HG03064 (cell line): ENCODE data around the gene EPB41.

ENCODE experiments used
- ATAC-seq: cut with Tn5 transposase; IDR thresholded peaks from one replicate; pipeline ENCODE4 v1.9.1; 2021; ENCODE audit warnings: low read depth; ENCODE audit not compliant: unreplicated experiment

The EPB41 gene

DNA sequence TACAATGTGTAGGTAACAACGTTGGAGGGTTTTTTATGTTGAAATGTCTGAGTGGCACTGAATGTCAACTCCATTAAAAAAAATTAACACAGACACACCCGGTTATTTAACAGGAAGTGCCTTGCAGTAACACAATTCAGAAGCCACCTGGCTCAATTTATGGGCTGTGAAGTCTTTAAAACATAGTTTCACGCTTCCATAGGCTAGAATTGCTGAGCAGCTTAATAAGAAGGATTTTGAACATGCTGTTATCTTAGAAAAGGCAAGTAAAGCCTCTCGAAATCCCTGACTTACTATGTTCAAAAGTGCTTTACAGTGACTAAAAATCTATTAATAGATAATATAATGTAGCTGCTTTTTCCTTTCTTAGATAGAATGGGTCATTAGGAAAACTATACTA lies 247.7 kb downstream of the EPB41 start:
- ATAC-seq, result no peak

DNA sequence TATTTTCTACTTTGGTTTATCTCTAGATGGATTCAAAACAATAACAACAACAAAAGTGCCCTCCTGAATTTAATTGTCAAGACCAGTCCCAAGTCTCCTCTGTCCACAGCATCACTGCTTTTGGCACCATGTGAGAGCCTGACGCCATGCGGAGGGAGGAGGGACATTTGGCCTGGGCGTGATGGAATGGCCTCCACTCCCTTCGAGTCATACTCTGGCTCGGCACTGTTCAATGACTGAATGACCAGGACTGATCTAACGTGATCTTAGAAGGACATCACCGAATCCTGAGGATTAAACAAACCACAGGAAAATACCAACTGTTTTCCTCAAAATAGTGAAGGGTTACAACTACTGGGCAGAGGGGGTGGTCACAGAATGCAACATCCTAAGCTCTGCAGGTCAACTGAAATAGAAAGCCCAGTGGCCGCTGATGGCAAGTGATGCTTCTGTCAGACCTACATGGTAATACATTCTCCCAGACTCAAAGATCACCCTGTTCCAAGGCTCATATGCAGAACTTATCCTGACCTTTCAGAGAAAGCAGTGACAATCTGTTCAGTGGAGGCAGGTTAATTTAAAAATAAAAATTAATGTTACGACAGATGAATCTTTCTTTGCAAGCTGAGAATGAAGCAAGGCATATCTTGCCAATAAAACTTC lies 248.2 kb downstream of the EPB41 start:
- ATAC-seq, result no peak

DNA sequence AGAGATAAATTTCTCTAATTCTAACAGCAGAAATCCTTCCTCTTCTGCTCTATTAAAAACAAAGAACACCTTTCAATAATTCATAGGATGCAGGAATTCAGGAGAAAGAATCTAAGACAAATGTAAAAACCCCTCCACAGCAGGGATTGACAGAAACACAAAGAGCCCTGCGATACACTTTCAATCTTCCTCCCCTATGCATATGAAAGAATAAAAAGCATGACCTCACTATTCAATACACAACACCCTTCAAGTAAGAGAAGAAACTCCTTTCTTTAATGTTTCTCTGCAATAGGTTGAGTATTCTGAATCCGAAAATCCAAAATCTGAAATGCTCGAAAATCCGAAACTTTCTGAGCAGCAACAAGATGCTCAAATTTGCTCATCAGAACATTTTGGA lies 250.2 kb downstream of the EPB41 start:
- no peak for ATAC-seq

DNA sequence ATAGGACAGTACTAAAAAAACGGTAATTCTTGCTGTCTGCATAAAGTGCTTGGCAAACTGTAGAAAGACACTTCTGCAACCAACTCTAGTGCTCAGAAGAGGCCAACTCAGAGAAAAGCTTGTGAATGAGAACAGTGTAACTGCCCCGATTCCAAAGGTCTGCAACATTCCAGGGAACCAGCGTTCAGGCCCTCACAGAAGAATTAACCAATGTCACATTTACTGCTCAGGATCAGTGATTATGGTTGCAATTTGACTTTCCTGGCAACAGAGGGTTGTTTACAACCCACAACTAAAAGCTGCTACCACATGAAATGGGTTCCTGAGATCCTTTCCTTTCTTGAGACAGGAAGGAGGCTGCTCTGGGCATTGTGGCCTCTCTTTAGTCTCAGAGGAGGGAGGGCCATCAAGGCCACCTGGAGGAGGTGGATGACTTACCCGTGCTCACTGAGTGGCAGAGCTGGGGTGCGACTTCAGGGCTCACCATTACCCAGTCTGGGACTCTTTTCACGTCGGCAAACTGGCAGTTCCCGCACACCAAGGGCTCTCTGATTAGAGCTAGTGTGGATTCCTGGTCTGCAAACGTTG lies 252.0 kb downstream of the EPB41 start:
- no peak for ATAC-seq

DNA sequence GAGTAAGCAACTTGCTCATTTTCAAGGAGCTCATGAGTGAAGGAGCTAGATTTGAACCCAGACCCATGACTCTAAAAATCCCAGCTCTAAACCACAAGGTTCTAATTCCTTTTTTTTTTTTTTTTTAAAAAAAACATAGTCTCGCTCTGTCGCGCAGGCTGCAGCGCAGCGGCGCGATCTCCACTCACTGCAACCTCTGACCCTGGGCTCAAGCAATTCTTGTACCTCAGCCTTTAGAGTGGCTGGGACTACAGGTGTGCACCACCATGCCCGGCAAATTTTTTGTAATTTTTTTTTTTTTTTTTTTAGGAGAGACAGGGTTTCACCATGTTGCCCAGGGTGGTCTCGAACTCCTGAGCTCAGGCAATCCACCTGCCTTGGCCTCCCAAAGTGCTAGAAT lies 253.5 kb downstream of the EPB41 start:
- no peak for ATAC-seq
